ENCODE measurements around the gene PDE1C. TPM values are rescaled to one million over a fixed set of nuclear protein-coding genes. Genes with fewer than 3 reads are reported as not detected.

Gene PDE1C
- total RNA-seq, 1 donor from 2014 or later = 54.6 TPM

DNA sequence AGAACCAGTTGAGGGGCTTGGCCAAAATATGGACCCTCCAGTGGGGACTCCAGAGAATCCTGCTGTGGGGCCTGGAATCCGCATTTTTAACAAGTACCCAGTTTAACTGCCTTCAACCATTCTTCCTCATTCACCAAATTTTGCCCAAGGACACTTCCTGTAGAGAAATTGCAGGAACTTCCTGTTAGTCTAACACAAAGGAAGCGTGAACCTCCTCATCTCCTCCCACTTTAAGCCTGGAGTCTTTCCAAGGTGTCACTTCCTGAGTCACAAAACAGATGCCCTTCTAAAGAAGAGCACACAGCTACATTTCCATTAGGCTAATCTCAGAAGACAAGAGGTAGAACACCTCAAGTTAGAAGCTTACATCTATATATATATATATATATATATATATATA is 194.8 kb downstream of the PDE1C start:
- Mint-ChIP-seq H3K9me3 (ENCODE audit: low read depth) (no peaks in the 10 kb centered on the region), H3K27me3 (ENCODE audit: low read depth) (no peaks in the 10 kb centered on the region), H3K36me3 (ENCODE audit: low read depth) (peaks cover 19% of the 10 kb centered on the region), H3K4me3 (ENCODE audit: unreplicated experiment) (no peak overlapping the region), H3K27ac (ENCODE audit: unreplicated experiment) (peak overlapping the region; percentile 33), H3K4me1 (ENCODE audit: low read depth) (peaks cover 19% of the 10 kb centered on the region)
- DNase-seq (ENCODE audit: low spot score) = no peak
- TF ChIP-seq, protein P1, sequence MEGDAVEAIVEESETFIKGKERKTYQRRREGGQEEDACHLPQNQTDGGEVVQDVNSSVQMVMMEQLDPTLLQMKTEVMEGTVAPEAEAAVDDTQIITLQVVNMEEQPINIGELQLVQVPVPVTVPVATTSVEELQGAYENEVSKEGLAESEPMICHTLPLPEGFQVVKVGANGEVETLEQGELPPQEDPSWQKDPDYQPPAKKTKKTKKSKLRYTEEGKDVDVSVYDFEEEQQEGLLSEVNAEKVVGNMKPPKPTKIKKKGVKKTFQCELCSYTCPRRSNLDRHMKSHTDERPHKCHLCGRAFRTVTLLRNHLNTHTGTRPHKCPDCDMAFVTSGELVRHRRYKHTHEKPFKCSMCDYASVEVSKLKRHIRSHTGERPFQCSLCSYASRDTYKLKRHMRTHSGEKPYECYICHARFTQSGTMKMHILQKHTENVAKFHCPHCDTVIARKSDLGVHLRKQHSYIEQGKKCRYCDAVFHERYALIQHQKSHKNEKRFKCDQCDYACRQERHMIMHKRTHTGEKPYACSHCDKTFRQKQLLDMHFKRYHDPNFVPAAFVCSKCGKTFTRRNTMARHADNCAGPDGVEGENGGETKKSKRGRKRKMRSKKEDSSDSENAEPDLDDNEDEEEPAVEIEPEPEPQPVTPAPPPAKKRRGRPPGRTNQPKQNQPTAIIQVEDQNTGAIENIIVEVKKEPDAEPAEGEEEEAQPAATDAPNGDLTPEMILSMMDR (IDR thresholded peaks at IDR 0.05) = no peak

DNA sequence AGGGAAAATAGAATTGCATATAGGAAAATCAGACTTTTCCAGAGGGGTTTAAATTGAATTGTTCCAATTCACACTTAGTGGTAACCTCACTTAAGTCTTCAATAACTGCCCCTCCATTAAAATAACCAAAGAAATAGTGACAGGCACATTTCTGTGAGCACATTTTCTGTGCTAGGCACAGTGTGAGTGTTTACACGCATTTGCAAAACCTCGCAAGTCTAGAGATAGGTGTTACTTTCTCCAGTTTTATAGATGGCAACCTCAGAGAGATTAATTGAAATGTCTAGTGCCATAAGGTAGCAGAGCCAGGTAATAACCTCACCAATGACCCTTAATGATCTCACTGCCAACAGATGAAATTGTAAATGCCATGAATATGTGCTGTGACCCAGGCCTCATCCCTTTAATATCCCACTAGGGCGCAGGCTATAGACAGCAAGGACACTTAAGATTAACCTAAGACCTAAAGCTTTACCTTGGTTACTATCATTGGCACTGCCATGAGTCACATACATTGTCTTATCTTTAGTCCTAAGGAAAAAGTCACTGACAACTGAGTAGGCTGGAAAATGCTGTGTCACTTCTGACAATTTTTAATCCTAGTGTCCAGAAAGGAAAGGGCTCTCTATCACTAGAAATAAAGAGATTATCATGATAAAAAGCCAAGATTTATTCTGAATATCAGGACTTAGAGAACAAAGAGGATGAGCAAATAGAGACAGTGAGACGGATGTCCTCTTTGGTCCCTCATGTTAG is 195.4 kb downstream of the PDE1C start:
- no peaks in the 10 kb centered on the region for H3K27me3 Mint-ChIP-seq (ENCODE audit: low read depth)
- H3K27ac Mint-ChIP-seq (ENCODE audit: unreplicated experiment) = peak overlapping the region; percentile 4
- no peaks in the 10 kb centered on the region for H3K9me3 Mint-ChIP-seq (ENCODE audit: low read depth)
- TF ChIP-seq, protein P1 (IDR thresholded peaks at IDR 0.05) = no peak
- no peak for DNase-seq (ENCODE audit: low spot score)
- peaks cover 19% of the 10 kb centered on the region for H3K4me1 Mint-ChIP-seq (ENCODE audit: low read depth)
- H3K36me3 Mint-ChIP-seq (ENCODE audit: low read depth) = peaks cover 19% of the 10 kb centered on the region
- H3K4me3 Mint-ChIP-seq (ENCODE audit: unreplicated experiment) = no peak overlapping the region

DNA sequence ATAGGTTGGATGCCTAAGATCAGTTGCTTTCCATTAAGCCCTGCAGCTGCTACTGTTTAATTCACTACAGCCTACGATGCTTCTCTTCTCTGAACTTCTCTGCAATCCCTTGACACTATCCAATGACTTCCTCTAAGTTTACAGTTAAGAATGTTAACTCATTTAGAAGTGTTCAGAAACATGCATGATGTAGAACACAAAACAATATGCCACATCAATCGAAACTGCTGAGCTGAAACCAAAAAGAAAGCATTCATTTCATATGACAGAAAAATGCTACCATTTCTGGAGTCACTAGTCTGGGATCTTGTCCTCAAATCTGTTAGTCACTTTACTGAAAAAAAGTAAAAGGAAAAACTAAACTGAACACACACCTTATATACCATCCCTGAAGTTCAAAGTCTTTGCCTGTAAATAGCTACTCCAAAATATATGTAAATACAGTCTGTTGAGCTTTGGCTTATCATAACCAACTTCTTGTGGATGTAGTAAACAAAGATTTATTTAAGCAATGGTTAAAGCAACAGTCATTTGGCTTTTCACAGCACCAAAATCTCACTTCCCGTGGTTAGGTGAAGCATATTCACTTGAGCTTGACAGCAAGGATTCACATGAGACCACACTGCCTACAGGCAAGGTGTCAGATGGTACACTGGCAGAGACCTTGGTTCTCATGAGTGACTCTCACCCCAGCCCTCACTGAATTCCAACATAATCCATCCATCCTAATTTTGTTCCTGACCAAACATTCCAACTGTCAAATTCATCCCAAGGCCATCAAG is 196.2 kb downstream of the PDE1C start:
- peaks cover 2% of the 10 kb centered on the region for H3K9me3 Mint-ChIP-seq (ENCODE audit: low read depth)
- peaks cover 19% of the 10 kb centered on the region for H3K4me1 Mint-ChIP-seq (ENCODE audit: low read depth)
- H3K4me3 Mint-ChIP-seq (ENCODE audit: unreplicated experiment) = no peak overlapping the region
- H3K36me3 Mint-ChIP-seq (ENCODE audit: low read depth) = peaks cover 19% of the 10 kb centered on the region
- no peak overlapping the region for H3K27ac Mint-ChIP-seq (ENCODE audit: unreplicated experiment)
- H3K27me3 Mint-ChIP-seq (ENCODE audit: low read depth) = no peaks in the 10 kb centered on the region
- TF ChIP-seq, protein P1 (IDR thresholded peaks at IDR 0.05) = no peak
- DNase-seq (ENCODE audit: low spot score) = no peak

DNA sequence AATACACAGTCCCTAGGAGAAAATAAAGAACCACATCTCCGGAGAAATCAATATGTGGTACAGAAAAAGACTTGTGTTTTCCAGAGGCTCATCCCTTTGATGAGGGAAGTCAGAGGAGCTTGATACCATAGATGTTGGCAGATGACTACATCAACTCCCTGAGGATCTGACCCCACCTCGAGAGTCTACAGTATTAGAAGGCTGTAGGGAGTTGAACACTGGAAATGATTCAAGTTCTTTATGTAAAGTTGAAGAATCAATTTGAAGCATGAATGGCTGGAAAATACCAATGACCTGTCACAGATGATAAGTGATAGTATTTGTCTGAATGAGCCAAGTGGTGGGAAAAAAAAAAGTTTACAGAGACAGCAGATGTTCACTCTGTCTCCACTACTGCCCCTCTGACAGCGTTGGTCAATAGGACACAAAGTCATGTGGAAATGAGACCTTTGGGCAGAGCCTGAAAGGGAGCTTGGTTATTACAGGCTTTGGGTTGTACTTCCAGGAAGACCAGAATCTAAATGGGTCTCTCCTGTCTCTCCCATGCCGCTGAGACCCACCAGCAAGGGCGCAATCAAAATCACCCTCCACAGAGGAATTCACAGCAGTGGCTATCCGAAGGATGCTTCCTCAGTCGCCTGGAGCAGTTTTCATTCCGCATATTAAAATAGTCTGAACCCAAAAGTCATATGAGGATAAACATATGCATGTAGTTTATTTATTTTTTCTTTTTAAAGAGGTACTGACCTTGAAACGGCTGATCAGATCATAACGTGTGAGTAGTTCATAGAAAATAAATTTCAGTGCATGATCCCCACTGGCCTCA is 197.4 kb downstream of the PDE1C start:
- H3K27ac Mint-ChIP-seq (ENCODE audit: unreplicated experiment) = no peak overlapping the region
- no peak overlapping the region for H3K4me3 Mint-ChIP-seq (ENCODE audit: unreplicated experiment)
- H3K36me3 Mint-ChIP-seq (ENCODE audit: low read depth) = peaks cover 23% of the 10 kb centered on the region
- TF ChIP-seq, protein P1 (IDR thresholded peaks at IDR 0.05) = no peak
- no peak for DNase-seq (ENCODE audit: low spot score)
- peaks cover 19% of the 10 kb centered on the region for H3K4me1 Mint-ChIP-seq (ENCODE audit: low read depth)
- H3K27me3 Mint-ChIP-seq (ENCODE audit: low read depth) = no peaks in the 10 kb centered on the region
- peaks cover 13% of the 10 kb centered on the region for H3K9me3 Mint-ChIP-seq (ENCODE audit: low read depth)

DNA sequence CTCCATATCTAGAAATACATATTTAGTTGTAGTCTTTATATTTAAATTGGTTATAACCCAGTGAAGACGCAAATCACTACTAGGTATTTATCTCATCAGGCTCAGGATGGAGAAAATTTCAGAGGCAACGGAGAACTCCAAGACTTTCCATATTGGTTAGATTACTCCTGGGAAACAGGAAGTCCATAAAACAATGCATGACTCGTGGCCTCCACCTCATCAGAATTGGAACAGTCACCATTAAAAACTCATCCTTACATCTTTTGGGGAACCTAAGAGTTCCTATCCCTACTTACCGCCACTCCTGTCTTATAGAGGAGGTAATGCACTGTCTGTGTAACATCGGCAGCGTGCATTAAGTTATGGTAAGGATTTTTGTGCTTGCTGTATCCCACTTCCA is 205.6 kb downstream of the PDE1C start:
- Mint-ChIP-seq H3K27ac (ENCODE audit: unreplicated experiment) (no peak overlapping the region), H3K4me3 (ENCODE audit: unreplicated experiment) (no peak overlapping the region), H3K4me1 (ENCODE audit: low read depth) (peaks cover 6% of the 10 kb centered on the region), H3K9me3 (ENCODE audit: low read depth) (peaks cover 13% of the 10 kb centered on the region), H3K27me3 (ENCODE audit: low read depth) (no peaks in the 10 kb centered on the region), H3K36me3 (ENCODE audit: low read depth) (peaks cover 12% of the 10 kb centered on the region)
- DNase-seq (ENCODE audit: low spot score) = no peak
- TF ChIP-seq, protein P1 (IDR thresholded peaks at IDR 0.05) = no peak
